Lower leg skin (tissue), 4 donors: Measurements from ENCODE around the gene LMNTD1. TPM values are rescaled to one million over a fixed set of nuclear protein-coding genes. Genes with fewer than 3 reads are reported as not detected.

Experiments
- DNase-seq, 2 donors: peaks; one replicate each; pipeline ENCODE4 v3.0.0-alpha.2; 2019; ENCODE audit warnings: low spot score in 2 of 2
- H3K4me3 ChIP-seq: fragments of 200-600 bp; sonication (generic); 2 replicates; pipeline ENCODE4 v1.5.1; 2017; ENCODE audit warnings: mild to moderate bottlenecking, low read depth; ENCODE audit not compliant: poor library complexity, severe bottlenecking
- POLR2A ChIP-seq, 2 donors: fragments of 450-650 bp; IDR thresholded peaks; one replicate each; pipeline ENCODE4 v1.6.1; 2016 to 2017; ENCODE audit warnings: antibody characterized with exemption in 2 of 2, mild to moderate bottlenecking in 1 of 2, moderate library complexity in 1 of 2
- WGBS, 2 donors: methylation state at CpG; one replicate each; pipeline ENCODE4 v1.1.5; 2018; 5-methylcytosine and 5-hydroxymethylcytosine counted together
- intact Hi-C: fragments of 100-400 bp; cut with DNase I; formaldehyde crosslinking; loops from one replicate; pipeline ENCODE4 v1.15.0; 2023; ENCODE audit warnings: low total_unique reads
- total RNA-seq, 4 donors: library from RNA; depleted of rRNA; stranded (reverse); fragments of >200 nt; gene quantifications; one replicate each; pipeline ENCODE4 v1.1.0, GENCODE V29; 2016
- TF ChIP-seq, protein P1 (sequence below), 3 donors: fragments of 450-650 bp; IDR thresholded peaks; one replicate each; pipeline ENCODE4 v1.5.1; 2016; ENCODE audit warnings: antibody characterized with exemption in 3 of 3, mild to moderate bottlenecking in 3 of 3, moderate library complexity in 2 of 3

Gene LMNTD1
- total RNA-seq, 4 donors from 2014 or later: not detected

- H3K4me3 ChIP-seq: no peak overlapping the region
- intact Hi-C loops: no loop called here
- TF ChIP-seq POLR2A (IDR thresholded peaks at IDR 0.05): no peak
- TF ChIP-seq, protein P1, sequence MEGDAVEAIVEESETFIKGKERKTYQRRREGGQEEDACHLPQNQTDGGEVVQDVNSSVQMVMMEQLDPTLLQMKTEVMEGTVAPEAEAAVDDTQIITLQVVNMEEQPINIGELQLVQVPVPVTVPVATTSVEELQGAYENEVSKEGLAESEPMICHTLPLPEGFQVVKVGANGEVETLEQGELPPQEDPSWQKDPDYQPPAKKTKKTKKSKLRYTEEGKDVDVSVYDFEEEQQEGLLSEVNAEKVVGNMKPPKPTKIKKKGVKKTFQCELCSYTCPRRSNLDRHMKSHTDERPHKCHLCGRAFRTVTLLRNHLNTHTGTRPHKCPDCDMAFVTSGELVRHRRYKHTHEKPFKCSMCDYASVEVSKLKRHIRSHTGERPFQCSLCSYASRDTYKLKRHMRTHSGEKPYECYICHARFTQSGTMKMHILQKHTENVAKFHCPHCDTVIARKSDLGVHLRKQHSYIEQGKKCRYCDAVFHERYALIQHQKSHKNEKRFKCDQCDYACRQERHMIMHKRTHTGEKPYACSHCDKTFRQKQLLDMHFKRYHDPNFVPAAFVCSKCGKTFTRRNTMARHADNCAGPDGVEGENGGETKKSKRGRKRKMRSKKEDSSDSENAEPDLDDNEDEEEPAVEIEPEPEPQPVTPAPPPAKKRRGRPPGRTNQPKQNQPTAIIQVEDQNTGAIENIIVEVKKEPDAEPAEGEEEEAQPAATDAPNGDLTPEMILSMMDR (IDR thresholded peaks at IDR 0.05): no peak
- WGBS, 2 donors: 68 to 73% methylated on average over 3 of the region's 3 CpGs
- no peak for DNase-seq
Measured at GRCh38 chr12:25550186-25550585, 2.9 kb downstream of the LMNTD1 start.

- no peak for DNase-seq
- intact Hi-C loops: no loop called here
- no peak overlapping the region for H3K4me3 ChIP-seq
- TF ChIP-seq, protein P1 (IDR thresholded peaks at IDR 0.05): no peak
- TF ChIP-seq POLR2A (IDR thresholded peaks at IDR 0.05): no peak
Measured at GRCh38 chr12:25549120-25549519, 4.0 kb downstream of the LMNTD1 start.

DNA sequence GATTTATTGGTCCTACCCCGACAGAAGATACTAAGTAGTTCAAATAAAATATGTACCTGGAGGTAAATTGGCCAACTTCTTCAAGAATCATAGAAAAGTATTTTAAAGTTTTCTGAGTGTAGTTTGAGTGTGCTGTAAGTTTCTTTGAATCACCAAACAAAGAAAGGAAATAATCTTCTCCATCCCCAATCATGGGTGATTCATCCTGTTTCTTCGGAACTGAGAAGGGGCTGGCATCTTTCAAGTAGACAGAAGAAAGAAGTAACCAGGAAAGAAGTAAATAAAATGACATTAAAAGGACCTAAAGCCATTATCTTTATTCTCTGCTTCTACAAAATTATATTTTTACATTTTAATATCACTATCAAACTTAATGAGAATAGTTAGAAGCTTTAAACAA lies 6.8 kb downstream of the LMNTD1 start:
- TF ChIP-seq, protein P1 (IDR thresholded peaks at IDR 0.05): no peak
- no peak for TF ChIP-seq POLR2A (IDR thresholded peaks at IDR 0.05)
- intact Hi-C loops: no loop called here
- WGBS, 2 donors: 61 to 63% methylated on average over 2 of the region's 2 CpGs
- no peak for DNase-seq
- H3K4me3 ChIP-seq: no peak overlapping the region

- 96 to 100% methylated on average over 1 of the region's 1 CpG for WGBS, 2 donors
- intact Hi-C loops: no loop called here
Measured at GRCh38 chr12:25533150-25533549, 19.9 kb downstream of the LMNTD1 start.

DNA sequence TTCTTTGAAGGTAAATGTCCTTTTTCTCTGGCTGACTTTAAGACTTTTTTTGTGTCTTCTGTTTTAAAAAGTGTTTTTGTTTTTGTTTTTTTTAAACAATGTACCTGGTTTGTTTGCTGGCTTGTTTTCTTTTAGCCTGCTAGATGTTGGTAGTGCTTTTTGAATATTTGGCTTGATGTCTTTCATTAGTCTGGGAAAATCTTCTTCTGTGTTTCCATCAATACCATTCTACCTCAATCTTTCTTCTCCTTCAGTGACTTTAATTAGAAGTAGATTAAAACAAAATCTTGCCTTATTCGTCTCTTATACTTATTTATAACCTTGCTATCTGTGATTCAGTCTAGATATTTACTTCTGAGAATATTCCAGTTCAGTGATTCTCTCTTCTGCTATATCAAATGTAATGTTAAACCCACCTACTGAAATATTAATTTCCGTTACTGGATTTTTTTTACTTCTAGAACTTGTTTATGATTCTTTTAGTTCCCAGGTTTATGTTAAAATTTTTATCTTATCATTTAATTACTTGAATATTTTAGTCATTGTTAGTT lies 21.5 kb downstream of the LMNTD1 start:
- no peak for TF ChIP-seq POLR2A (IDR thresholded peaks at IDR 0.05)
- TF ChIP-seq, protein P1 (IDR thresholded peaks at IDR 0.05): no peak
- H3K4me3 ChIP-seq: no peak overlapping the region
- DNase-seq: no peak
- 48 to 49% methylated on average over 2 of the region's 2 CpGs for WGBS, 2 donors
- intact Hi-C loops: no loop called here

More at GRCh38 chr12:25533150-25533549, 19.9 kb downstream of the LMNTD1 start:
- no peak for TF ChIP-seq POLR2A (IDR thresholded peaks at IDR 0.05)
- TF ChIP-seq, protein P1 (IDR thresholded peaks at IDR 0.05): no peak
- no peak overlapping the region for H3K4me3 ChIP-seq
- DNase-seq: no peak

- intact Hi-C loops: no loop called here
- no peak overlapping the region for H3K4me3 ChIP-seq
- TF ChIP-seq, protein P1 (IDR thresholded peaks at IDR 0.05): no peak
- TF ChIP-seq POLR2A (IDR thresholded peaks at IDR 0.05): no peak
- DNase-seq: no peak
Measured at GRCh38 chr12:25529738-25530137, 23.3 kb downstream of the LMNTD1 start.
